Measurements from ENCODE around the gene TMEM208.

The TMEM208 gene

GRCh38 chr16:67243481-67243880 is 16.6 kb downstream of the TMEM208 start:
- TF ChIP-seq CTCF (IDR thresholded peaks at IDR 0.05; ENCODE audit: borderline replicate concordance, insufficient read depth, low read depth, low read length), result no peak
- H3K4me3 ChIP-seq (ENCODE audit: low read depth, low read length), result no peak overlapping the region

GRCh38 chr16:67244387-67245185 is 17.7 kb downstream of the TMEM208 start:
- peak overlapping the region; percentile 77 for H3K4me3 ChIP-seq (ENCODE audit: low read depth, low read length)
- TF ChIP-seq CTCF (IDR thresholded peaks at IDR 0.05; ENCODE audit: borderline replicate concordance, insufficient read depth, low read depth, low read length), result no peak

GRCh38 chr16:67245186-67245585 is 18.3 kb downstream of the TMEM208 start:
- peak overlapping the region; percentile 77 for H3K4me3 ChIP-seq (ENCODE audit: low read depth, low read length)
- TF ChIP-seq CTCF (IDR thresholded peaks at IDR 0.05; ENCODE audit: borderline replicate concordance, insufficient read depth, low read depth, low read length), result no peak

GRCh38 chr16:67245674-67246080 is 18.7 kb downstream of the TMEM208 start:
- no peak for TF ChIP-seq CTCF (IDR thresholded peaks at IDR 0.05; ENCODE audit: borderline replicate concordance, insufficient read depth, low read depth, low read length)
- H3K4me3 ChIP-seq (ENCODE audit: low read depth, low read length), result peak overlapping the region; percentile 77

GRCh38 chr16:67246081-67246755 is 19.3 kb downstream of the TMEM208 start:
- H3K4me3 ChIP-seq (ENCODE audit: low read depth, low read length), result peak overlapping the region; percentile 77
- peak; percentile 53; the same call in 1 of the 2 replicates for TF ChIP-seq CTCF (IDR thresholded peaks at IDR 0.05; ENCODE audit: borderline replicate concordance, insufficient read depth, low read depth, low read length)

- H3K4me3 ChIP-seq (ENCODE audit: low read depth, low read length), result peak overlapping the region; percentile 77
- TF ChIP-seq CTCF (IDR thresholded peaks at IDR 0.05; ENCODE audit: borderline replicate concordance, insufficient read depth, low read depth, low read length), result no peak
Measured at GRCh38 chr16:67246756-67247191, 19.8 kb downstream of the TMEM208 start.
